HCT116 (cell line): ENCODE data around the gene SRGAP1. TPM values are rescaled to one million over a fixed set of nuclear protein-coding genes. Genes with fewer than 3 reads are reported as not detected.
A peak's percentile ranks its signal among the peaks of the same experiment; 100 is the strongest.

ENCODE experiments used
- ATAC-seq: fragments of 200-7000 bp; cut with Tn5 transposase; 2 replicates; pipeline ENCODE4 v1.9.1; 2020; ENCODE audit warnings: mild to moderate bottlenecking, moderate library complexity
- BruUV-seq: library from RNA; stranded (reverse); fragments of 400-500 nt; replicated peaks from 2 replicates; lab custom pipeline; 2021; lab: Mats Ljungman, UMichigan
- CTCF ChIA-PET: fragments of 300-600 bp; sonication (Branson Sonifier 250); formaldehyde crosslinking; loops from one replicate; lab custom pipeline; 2021; ENCODE audit warnings: antibody characterized with exemption; lab: Charles Lee
- POLR2A ChIA-PET: fragments of 300-600, 350-600 bp; sonication (Branson Sonifier 250); formaldehyde crosslinking; loops from one replicate; lab custom pipeline; 2021; ENCODE audit warnings: antibody characterized with exemption; lab: Charles Lee
- RAD21 ChIA-PET, 2 experiments: fragments of 300-600 bp; sonication (Branson Sonifier 250); formaldehyde crosslinking; loops; one replicate each; lab custom pipeline; 2023; ENCODE audit warnings: low total read pairs in 2 of 2; ENCODE audit not compliant: uncharacterized antibody in 2 of 2, unreplicated experiment in 2 of 2, low non-redundant PET in 1 of 2; lab: Charles Lee
- DNase-seq: peaks from one replicate; pipeline ENCODE4 v3.0.0-alpha.2; 2010; ENCODE audit warnings: low read depth, low spot score
- H2AFZ ChIP-seq: fragments of 200-600 bp; shearing (Covaris generic), sonication (generic); 2 replicates; pipeline ENCODE4 v1.6.1; 2017; ENCODE audit warnings: low read depth, mixed run types, mixed read lengths, antibody characterized with exemption, low read length; ENCODE audit not compliant: poor library complexity, severe bottlenecking
- H3K27ac ChIP-seq: 2 replicates; pipeline ENCODE4 v1.5.1; 2012; ENCODE audit warnings: low read depth, low read length
- H3K27me3 ChIP-seq: fragments of 200-600 bp; sonication (generic); 2 replicates; pipeline ENCODE4 v1.6.1; 2016; ENCODE audit warnings: mixed run types, low read length, mixed read lengths; ENCODE audit not compliant: insufficient read depth
- H3K36me3 ChIP-seq, 2 experiments: fragments of 200-500 bp in 1 of 2; fragments of 200-600 bp in 1 of 2; sonication (Bioruptor generic) in 1 of 2; sonication (generic) in 1 of 2; 2 replicates each; pipeline versions ENCODE4 v1.5.1 to v1.6.1; 2014 to 2016; ENCODE audit warnings: low read length in 2 of 2, inconsistent platforms in 1 of 2, mixed read lengths in 1 of 2, mixed run types in 1 of 2; ENCODE audit not compliant: insufficient read depth in 2 of 2, control insufficient read depth in 1 of 2
- H3K4me1 ChIP-seq, 2 experiments: fragments of 200-600 bp in 1 of 2; sonication (generic) in 1 of 2; 2 replicates each; pipeline versions ENCODE4 v1.5.1 to v1.6.1; 2012 to 2017; ENCODE audit warnings: low read length in 2 of 2, inconsistent platforms in 1 of 2, mild to moderate bottlenecking in 1 of 2, mixed read lengths in 1 of 2, mixed run types in 1 of 2, moderate library complexity in 1 of 2; ENCODE audit not compliant: insufficient read depth in 2 of 2, control insufficient read depth in 1 of 2
- H3K4me2 ChIP-seq: fragments of 200-600 bp; sonication (generic); 2 replicates; pipeline ENCODE4 v1.6.1; 2017; ENCODE audit warnings: mixed run types, low read length, mixed read lengths
- H3K4me3 ChIP-seq, 2 experiments: fragments of 200-600 bp in 1 of 2; sonication (generic) in 1 of 2; replicated peaks in 1 of 2; 2 replicates each; pipeline ENCODE4 v1.5.1; 2011 to 2016; ENCODE audit warnings: low read length in 2 of 2, control low read depth in 1 of 2, low read depth in 1 of 2, mild to moderate bottlenecking in 1 of 2, mixed read lengths in 1 of 2, mixed run types in 1 of 2
- H3K79me2 ChIP-seq: fragments of 200-600 bp; sonication (generic); 2 replicates; pipeline ENCODE4 v1.6.1; 2017; ENCODE audit warnings: mild to moderate bottlenecking, mixed run types, low read length, moderate library complexity, mixed read lengths; ENCODE audit not compliant: insufficient read depth
- H3K9ac ChIP-seq: fragments of 200-600 bp; sonication (generic); 2 replicates; pipeline ENCODE4 v1.6.1; 2016; ENCODE audit warnings: low read length, mixed read lengths
- H3K9me2 ChIP-seq: fragments of 200-600 bp; sonication (generic), shearing (Covaris generic); 2 replicates; pipeline ENCODE4 v1.6.1; 2017; ENCODE audit warnings: mixed run types, mild to moderate bottlenecking, moderate library complexity; ENCODE audit not compliant: insufficient read depth
- H3K9me3 ChIP-seq, 2 experiments: fragments of 200-500 bp in 1 of 2; fragments of 200-600 bp in 1 of 2; sonication (Bioruptor generic) in 1 of 2; sonication (generic) in 1 of 2; 2 replicates each; pipeline ENCODE4 v1.6.1; 2014 to 2017; ENCODE audit warnings: low read length in 2 of 2, mixed read lengths in 2 of 2, inconsistent platforms in 1 of 2, low read depth in 1 of 2, mild to moderate bottlenecking in 1 of 2, mixed run types in 1 of 2, moderate library complexity in 1 of 2; ENCODE audit not compliant: control insufficient read depth in 1 of 2, insufficient read depth in 1 of 2
- H4K20me1 ChIP-seq: fragments of 200-600 bp; sonication (generic), shearing (Covaris generic); 2 replicates; pipeline ENCODE4 v1.6.1; 2017; ENCODE audit warnings: mixed run types, mild to moderate bottlenecking, moderate library complexity; ENCODE audit not compliant: insufficient read depth
- FOSL1 ChIP-seq: IDR thresholded peaks from 2 replicates; pipeline ENCODE4 v1.6.1; 2012; ENCODE audit warnings: low read depth
- POLR2AphosphoS5 ChIP-seq: IDR thresholded peaks from 2 replicates; pipeline ENCODE4 v1.6.1; 2011; ENCODE audit warnings: mild to moderate bottlenecking, low read depth, low read length, moderate library complexity
- RAD21 ChIP-seq: IDR thresholded peaks from 2 replicates; pipeline ENCODE4 v1.6.1; 2012; ENCODE audit warnings: low read depth, mild to moderate bottlenecking
- SRF ChIP-seq: IDR thresholded peaks from 2 replicates; pipeline ENCODE4 v1.6.1; 2012; ENCODE audit warnings: low read depth
- ZNF274 ChIP-seq: fragments of 200-500 bp; sonication (Bioruptor generic); IDR thresholded peaks from 2 replicates; pipeline ENCODE4 v1.6.1; 2014; ENCODE audit warnings: mild to moderate bottlenecking, low read depth, low read length, inconsistent platforms
- intact Hi-C: fragments of 100-400 bp; cut with micrococcal nuclease; formaldehyde crosslinking; loops from 2 replicates; pipeline ENCODE4 v1.10.0; 2022
- total RNA-seq: library from RNA; stranded (reverse); gene quantifications from one replicate; pipeline ENCODE4 v1.2.1, GENCODE V29; 2021; ENCODE audit not compliant: unreplicated experiment

Gene SRGAP1
- total RNA-seq, 1 experiment from 2014 or later = 16.6 TPM

GRCh38 chr12:64177001-64177400, 332.5 kb downstream of the SRGAP1 start:
- no peak overlapping the region for H2AFZ ChIP-seq
- no peak for TF ChIP-seq FOSL1
- no peak for TF ChIP-seq ZNF274
- no peak for TF ChIP-seq RAD21
- no peaks in the 10 kb centered on the region for H3K79me2 ChIP-seq
- H3K4me3 ChIP-seq = no peak overlapping the region
- no TSS peak for BruUV-seq
- H3K36me3 ChIP-seq = no peaks in the 10 kb centered on the region
- ChIA-PET RAD21 (no interaction called here), POLR2A (no interaction called here), CTCF (no interaction called here)
- no peaks in the 10 kb centered on the region for H4K20me1 ChIP-seq
- no peaks in the 10 kb centered on the region for H3K27me3 ChIP-seq
- no peak overlapping the region for H3K4me2 ChIP-seq
- no peaks in the 10 kb centered on the region for H3K9me3 ChIP-seq
- H3K27ac ChIP-seq = no peak overlapping the region
- H3K9me2 ChIP-seq = no peaks in the 10 kb centered on the region
- DNase-seq (no peak), ATAC-seq (no peak)
- peaks cover 13 to 57% of the 10 kb centered on the region in 2 experiments for H3K4me1 ChIP-seq
- H3K9ac ChIP-seq = no peak overlapping the region
- intact Hi-C loops = no loop called here

- H3K4me3 ChIP-seq = no peak overlapping the region
- H3K79me2 ChIP-seq = no peaks in the 10 kb centered on the region
- intact Hi-C loops = no loop called here
- CTCF ChIA-PET = no interaction called here
- H3K9me2 ChIP-seq = no peaks in the 10 kb centered on the region
- H3K9ac ChIP-seq = no peak overlapping the region
- BruUV-seq = no TSS peak
- no peak for TF ChIP-seq POLR2AphosphoS5
- no peak for TF ChIP-seq SRF
- TF ChIP-seq, all 23 proteins: peak for 0
- H4K20me1 ChIP-seq = no peaks in the 10 kb centered on the region
- ChIA-PET POLR2A (no interaction called here), RAD21 (no interaction called here)
- peak overlapping the region; percentile 23 for H3K4me2 ChIP-seq
- no peaks in the 10 kb centered on the region for H3K36me3 ChIP-seq
- H3K9me3 ChIP-seq = no peaks in the 10 kb centered on the region
- no peak overlapping the region for H3K27ac ChIP-seq
- DNase-seq (no peak), ATAC-seq (no peak)
- peaks cover 16 to 55% of the 10 kb centered on the region in 2 experiments for H3K4me1 ChIP-seq
- H3K27me3 ChIP-seq = no peaks in the 10 kb centered on the region
- no peak overlapping the region for H2AFZ ChIP-seq
These were observed 333.6 kb downstream of the SRGAP1 start for GRCh38 chr12:64178122-64178521.
